OCI-LY1 (cell line): Measurements from ENCODE around the gene REM2.

Experiments
- H2AFZ ChIP-seq: fragments of 200-600 bp; sonication (generic), shearing (Covaris generic); 2 replicates; pipeline ENCODE4 v1.6.0; 2014; ENCODE audit warnings: antibody characterized with exemption, mild to moderate bottlenecking, low read length
- H3F3A ChIP-seq: fragments of 200-600 bp; sonication (generic), shearing (Covaris generic); 2 replicates; pipeline ENCODE4 v1.6.0; 2014; ENCODE audit warnings: mild to moderate bottlenecking, antibody characterized with exemption, low read length, moderate library complexity; ENCODE audit not compliant: insufficient read depth
- H3K27ac ChIP-seq: fragments of 200-600 bp; sonication (generic); 2 replicates; pipeline ENCODE4 v1.5.1; 2014; ENCODE audit warnings: low read length, mixed run types, mild to moderate bottlenecking, low read depth; ENCODE audit not compliant: poor library complexity, severe bottlenecking
- H3K27me3 ChIP-seq: fragments of 200-600 bp; sonication (generic); 2 replicates; pipeline ENCODE4 v1.6.0; 2014; ENCODE audit warnings: antibody characterized with exemption, mild to moderate bottlenecking, low read length, moderate library complexity; ENCODE audit not compliant: insufficient read depth
- H3K36me3 ChIP-seq: fragments of 200-600 bp; sonication (generic); 2 replicates; pipeline ENCODE4 v1.6.1; 2014; ENCODE audit warnings: mild to moderate bottlenecking, antibody characterized with exemption, low read length, moderate library complexity, mixed read lengths; ENCODE audit not compliant: insufficient read depth
- H3K4me1 ChIP-seq: fragments of 200-600 bp; sonication (generic); 2 replicates; pipeline ENCODE4 v1.5.1; 2014; ENCODE audit warnings: mild to moderate bottlenecking, low read length, moderate library complexity; ENCODE audit not compliant: insufficient read depth, severe bottlenecking
- H3K4me2 ChIP-seq: fragments of 200-600 bp; sonication (generic), shearing (Covaris generic); 2 replicates; pipeline ENCODE4 v1.6.1; 2014; ENCODE audit warnings: low read length
- H3K4me3 ChIP-seq: fragments of 200-600 bp; sonication (generic); 2 replicates; pipeline ENCODE4 v1.5.1; 2014; ENCODE audit warnings: low read length, low read depth, mild to moderate bottlenecking, mixed read lengths; ENCODE audit not compliant: poor library complexity, severe bottlenecking
- H3K79me2 ChIP-seq: fragments of 200-600 bp; shearing (Covaris generic); 2 replicates; pipeline ENCODE4 v1.6.1; 2016; ENCODE audit warnings: mixed run types, low read length, mixed read lengths; ENCODE audit not compliant: insufficient read depth
- H3K9ac ChIP-seq: fragments of 200-600 bp; sonication (generic), shearing (Covaris generic); 2 replicates; pipeline ENCODE4 v1.6.1; 2014; ENCODE audit warnings: mild to moderate bottlenecking, low read length, mixed read lengths
- H3K9me2 ChIP-seq: fragments of 200-600 bp; sonication (generic), shearing (Covaris generic); 2 replicates; pipeline ENCODE4 v1.6.1; 2014; ENCODE audit warnings: low read depth, mild to moderate bottlenecking, low read length, mixed read lengths
- H3K9me3 ChIP-seq: fragments of 200-600 bp; shearing (Covaris generic); 2 replicates; pipeline ENCODE4 v1.6.1; 2014; ENCODE audit warnings: low read length, mixed read lengths
- H4K20me1 ChIP-seq: fragments of 200-600 bp; sonication (generic), shearing (Covaris generic); 2 replicates; pipeline ENCODE4 v1.6.0; 2016; ENCODE audit warnings: mild to moderate bottlenecking, low read length; ENCODE audit not compliant: insufficient read depth
- CTCF ChIP-seq: fragments of 200-600 bp; sonication (generic), shearing (Covaris generic); IDR thresholded peaks from 2 replicates; pipeline ENCODE4 v1.5.1; 2017; ENCODE audit warnings: mild to moderate bottlenecking, antibody characterized with exemption, low read length, moderate library complexity, mixed read lengths
- EZH2 ChIP-seq: fragments of 200-600 bp; sonication (generic), shearing (Covaris generic); IDR thresholded peaks from 2 replicates; pipeline ENCODE4 v1.8.0; 2017; ENCODE audit warnings: borderline replicate concordance, mixed run types, mild to moderate bottlenecking, antibody characterized with exemption, low read length, moderate library complexity, mixed read lengths

Gene REM2

GRCh38 chr14:22883173-22883976 lies at the start of gene REM2:
TSS of gene REM2 (plus strand) at chr14:22883222. CDS start at chr14:22883288, 66 bp downstream.
- Histone ChIP-seq H3K79me2 (no peaks in the 10 kb centered on the region), H3K27ac (no peak within 1 kb of the TSS), H3K36me3 (peaks cover 6% of the 10 kb centered on the region), H3K4me2 (no peak within 1 kb of the TSS), H3K9ac (no peak within 1 kb of the TSS), H3F3A (peaks cover 11% of the 10 kb centered on the region), H3K9me3 (no peaks in the 10 kb centered on the region), H3K4me1 (peaks cover 29% of the 10 kb centered on the region), H4K20me1 (no peaks in the 10 kb centered on the region), H3K4me3 (no peak within 1 kb of the TSS), H3K9me2 (no peaks in the 10 kb centered on the region), H2AFZ (no peak within 1 kb of the TSS), H3K27me3 (0 out of 2 replicates have a peak, but pooled peaks cover 6% of the 10 kb centered on the region)
- TF ChIP-seq CTCF (no peak), EZH2 (no peak)

- Histone ChIP-seq H3K9me2 (no peaks in the 10 kb centered on the region), H3K4me3 (no peak overlapping the region), H3F3A (no peaks in the 10 kb centered on the region), H3K9me3 (no peaks in the 10 kb centered on the region), H4K20me1 (no peaks in the 10 kb centered on the region), H3K9ac (no peak overlapping the region), H3K4me2 (no peak overlapping the region), H3K27me3 (no peaks in the 10 kb centered on the region), H3K79me2 (peaks cover 2% of the 10 kb centered on the region), H2AFZ (no peak overlapping the region), H3K27ac (no peak overlapping the region), H3K36me3 (peaks cover 38% of the 10 kb centered on the region), H3K4me1 (peaks cover 7% of the 10 kb centered on the region)
- TF ChIP-seq EZH2 (no peak), CTCF (no peak)
Observed at GRCh38 chr14:22835505-22835904, 47.5 kb upstream of the REM2 start.

- no peaks in the 10 kb centered on the region for H3K27me3 ChIP-seq
- H3K9me2 ChIP-seq: no peaks in the 10 kb centered on the region
- no peaks in the 10 kb centered on the region for H3K9me3 ChIP-seq
- no peak within 1 kb of the TSS for H3K4me3 ChIP-seq
- H3K4me2 ChIP-seq: no peak within 1 kb of the TSS
- no peak within 1 kb of the TSS for H3K27ac ChIP-seq
- TF ChIP-seq EZH2 (no peak), CTCF (no peak)
- no peaks in the 10 kb centered on the region for H3K4me1 ChIP-seq
- H3K36me3 ChIP-seq: peaks cover 35% of the 10 kb centered on the region
- H3K9ac ChIP-seq: no peak within 1 kb of the TSS
- no peaks in the 10 kb centered on the region for H3K79me2 ChIP-seq
- H3F3A ChIP-seq: no peaks in the 10 kb centered on the region
- H2AFZ ChIP-seq: no peak within 1 kb of the TSS
- no peaks in the 10 kb centered on the region for H4K20me1 ChIP-seq
Observed at GRCh38 chr14:22836301-22837113, 46.5 kb upstream of the REM2 start, which contains the start of gene MMP14. TSS of gene MMP14 (plus strand) at chr14:22836585. CDS start at chr14:22836818, 233 bp downstream.
